Caki2 (cell line): ENCODE measurements around the gene ATP2C1. TPM values are rescaled to one million over a fixed set of nuclear protein-coding genes. Genes with fewer than 3 reads are reported as not detected.
"Not testable (repeated sequence)": the region's sequence is repeated elsewhere in the genome, so short reads cannot be mapped to it uniquely, and the experiment has no call there.

Experiments
- DNase-seq: peaks from one replicate; pipeline ENCODE4 v3.0.0-alpha.2; 2015; ENCODE audit warnings: low read depth
- in situ Hi-C: cut with HindIII; loops from 2 replicates; pipeline ENCODE4 v1.10.0; 2016; ENCODE audit warnings: low sequenced_read_pairs, low pct_unique_long_range_greater_than_20kb, mixed read lengths
- total RNA-seq: library from RNA; depleted of rRNA; stranded (reverse); fragments of >200 nt; shearing (Covaris generic); gene quantifications from 2 replicates; pipeline ENCODE4 v1.2.3, GENCODE V29; 2014; ENCODE audit warnings: low replicate concordance; rRNA removed

ATP2C1 gene, protein sequence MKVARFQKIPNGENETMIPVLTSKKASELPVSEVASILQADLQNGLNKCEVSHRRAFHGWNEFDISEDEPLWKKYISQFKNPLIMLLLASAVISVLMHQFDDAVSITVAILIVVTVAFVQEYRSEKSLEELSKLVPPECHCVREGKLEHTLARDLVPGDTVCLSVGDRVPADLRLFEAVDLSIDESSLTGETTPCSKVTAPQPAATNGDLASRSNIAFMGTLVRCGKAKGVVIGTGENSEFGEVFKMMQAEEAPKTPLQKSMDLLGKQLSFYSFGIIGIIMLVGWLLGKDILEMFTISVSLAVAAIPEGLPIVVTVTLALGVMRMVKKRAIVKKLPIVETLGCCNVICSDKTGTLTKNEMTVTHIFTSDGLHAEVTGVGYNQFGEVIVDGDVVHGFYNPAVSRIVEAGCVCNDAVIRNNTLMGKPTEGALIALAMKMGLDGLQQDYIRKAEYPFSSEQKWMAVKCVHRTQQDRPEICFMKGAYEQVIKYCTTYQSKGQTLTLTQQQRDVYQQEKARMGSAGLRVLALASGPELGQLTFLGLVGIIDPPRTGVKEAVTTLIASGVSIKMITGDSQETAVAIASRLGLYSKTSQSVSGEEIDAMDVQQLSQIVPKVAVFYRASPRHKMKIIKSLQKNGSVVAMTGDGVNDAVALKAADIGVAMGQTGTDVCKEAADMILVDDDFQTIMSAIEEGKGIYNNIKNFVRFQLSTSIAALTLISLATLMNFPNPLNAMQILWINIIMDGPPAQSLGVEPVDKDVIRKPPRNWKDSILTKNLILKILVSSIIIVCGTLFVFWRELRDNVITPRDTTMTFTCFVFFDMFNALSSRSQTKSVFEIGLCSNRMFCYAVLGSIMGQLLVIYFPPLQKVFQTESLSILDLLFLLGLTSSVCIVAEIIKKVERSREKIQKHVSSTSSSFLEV
- total RNA-seq: 21.1 and 36.4 TPM in 2 replicates

DNA sequence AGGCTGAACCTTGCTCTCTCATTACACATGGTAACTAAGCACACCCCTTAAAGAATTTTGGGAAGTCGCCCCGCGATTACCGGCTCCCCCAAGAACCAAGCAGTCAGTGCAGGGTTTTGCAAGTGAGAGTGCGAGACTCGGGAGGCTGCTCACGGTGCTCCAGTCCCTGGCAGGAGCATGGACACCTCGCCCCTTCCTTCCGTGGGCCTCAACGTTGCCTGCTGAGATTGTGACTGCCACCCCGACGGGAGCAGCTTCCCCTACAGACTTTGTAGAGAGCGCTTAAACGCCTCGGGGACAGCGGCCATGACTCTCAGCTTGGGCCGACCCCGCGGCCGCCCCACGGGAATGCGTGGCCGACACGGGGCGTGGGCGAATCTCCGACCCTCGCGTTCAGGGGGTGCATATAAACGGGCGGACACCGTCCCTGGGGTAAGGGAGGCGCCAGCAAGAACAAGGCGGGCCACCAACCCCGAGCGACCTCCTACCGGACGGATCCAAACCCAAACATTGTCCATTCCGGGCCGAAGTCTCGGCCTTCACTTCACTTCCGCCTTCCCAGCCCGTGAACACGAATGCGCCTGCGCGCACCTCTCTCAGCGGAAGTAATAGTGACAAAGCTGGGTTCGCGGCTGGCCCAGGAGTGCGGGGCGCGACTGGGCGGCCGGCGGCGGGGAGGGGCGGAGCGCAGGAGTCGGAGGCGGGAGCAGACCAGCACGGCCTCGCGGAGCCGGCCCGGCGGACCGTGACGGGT lies at the start of gene ATP2C1:
TSS of gene ATP2C1 (plus strand) at position 709 of the 754 bp plus-strand sequence. CDS start 686 bp downstream, outside the sequence.
- in situ Hi-C loops: no loop called here
- peak; percentile 92 for DNase-seq

DNA sequence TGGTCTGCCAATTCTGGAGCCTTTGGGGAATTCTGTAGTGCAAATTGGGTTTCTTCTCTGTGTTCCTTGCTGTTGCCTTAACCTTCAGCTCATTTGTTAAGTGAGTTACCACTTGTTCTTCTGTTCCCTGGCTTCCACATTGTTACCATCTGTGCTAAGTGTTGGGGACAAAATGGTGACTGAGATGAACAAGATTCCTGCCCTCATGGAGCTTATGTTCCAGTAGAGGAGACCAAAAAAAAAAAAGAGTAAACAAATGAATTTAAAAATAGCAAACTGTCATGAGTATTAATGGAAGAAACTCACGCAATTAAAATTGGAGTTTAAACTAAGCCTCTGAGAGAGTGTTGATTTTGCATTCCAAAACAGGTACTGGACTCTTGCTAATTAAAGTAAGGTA lies 49.4 kb upstream of the ATP2C1 start:
- in situ Hi-C loops: no loop called here
- no peak for DNase-seq

DNA sequence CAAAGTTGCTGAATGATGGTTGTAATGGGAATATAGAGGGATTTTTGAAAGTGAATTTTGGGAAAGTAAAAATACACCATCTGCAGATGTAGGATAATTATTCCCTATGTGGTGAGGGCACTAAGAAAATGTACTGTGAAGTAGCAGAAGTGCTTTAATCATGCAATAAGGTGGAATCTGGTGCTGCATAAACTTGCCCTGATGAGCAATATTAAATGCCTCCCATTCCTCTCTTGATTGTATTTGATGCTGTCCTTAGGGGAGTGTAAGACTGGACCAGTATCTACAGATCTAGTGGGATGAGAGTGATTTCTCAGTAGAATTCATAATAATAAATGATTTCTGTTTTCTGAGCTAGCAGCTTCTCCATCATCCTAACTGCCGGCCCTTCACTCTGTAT lies 47.7 kb upstream of the ATP2C1 start:
- no peak for DNase-seq
- in situ Hi-C loops: no loop called here

DNA sequence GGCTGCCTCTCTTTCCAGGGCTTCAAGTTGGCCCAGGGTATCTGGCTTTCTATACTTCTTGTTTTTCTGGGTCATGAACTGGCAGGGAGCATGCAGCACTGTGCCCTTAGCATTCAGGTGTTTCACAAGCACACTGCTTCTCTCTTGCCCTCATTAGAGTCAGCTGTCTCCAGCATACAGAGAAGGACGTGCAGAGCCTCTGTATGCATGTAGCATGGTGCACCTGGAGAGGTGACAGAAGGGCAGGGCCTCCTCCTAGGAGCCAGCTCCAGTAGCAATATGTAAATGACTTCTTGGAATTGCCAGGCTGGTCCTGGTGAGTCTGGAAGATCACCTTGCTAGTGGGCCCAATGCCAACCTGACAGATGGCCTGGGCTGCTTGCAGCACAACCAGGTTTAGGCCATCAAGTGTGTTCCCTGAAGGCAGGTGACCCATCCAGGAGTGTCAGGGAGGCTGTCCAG lies 44.8 kb upstream of the ATP2C1 start:
- DNase-seq: no peak
- in situ Hi-C loops: no loop called here

DNA sequence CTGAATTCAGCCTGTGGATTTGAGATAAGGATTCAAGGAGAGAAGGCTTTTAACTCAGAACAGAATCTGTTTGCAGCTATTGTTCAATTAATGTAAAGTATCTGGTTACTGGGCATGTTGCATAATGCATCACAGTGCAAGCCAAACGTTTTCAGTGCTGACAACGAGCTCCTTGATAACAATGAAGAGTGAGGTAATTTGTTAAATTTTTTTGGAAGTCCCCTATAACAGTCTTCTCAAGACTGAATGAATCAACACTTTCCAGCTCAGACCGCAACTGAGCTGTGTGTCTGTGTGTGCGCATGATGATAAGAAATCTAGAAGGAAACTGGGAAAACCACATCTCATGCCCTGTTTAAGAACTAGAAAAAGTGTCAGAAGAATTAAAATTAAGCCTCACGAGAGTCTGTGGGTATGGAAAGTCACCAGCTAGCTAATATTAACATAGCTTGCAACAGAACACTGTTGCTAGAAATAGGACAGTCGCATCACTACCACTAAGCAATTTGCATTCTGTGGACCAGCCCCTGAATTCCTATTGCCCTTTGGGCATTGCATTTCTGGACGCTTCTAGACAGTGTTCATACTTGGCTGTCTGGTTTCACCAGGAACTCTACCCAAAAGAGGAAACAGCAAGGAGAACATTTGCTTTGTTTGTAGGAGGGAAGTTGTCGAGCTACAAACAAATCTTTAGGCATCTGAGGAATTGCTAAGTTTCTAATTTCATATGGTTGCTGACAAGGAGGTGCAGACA lies 43.7 kb upstream of the ATP2C1 start:
- in situ Hi-C loops: no loop called here
- peak; percentile 11 for DNase-seq

DNA sequence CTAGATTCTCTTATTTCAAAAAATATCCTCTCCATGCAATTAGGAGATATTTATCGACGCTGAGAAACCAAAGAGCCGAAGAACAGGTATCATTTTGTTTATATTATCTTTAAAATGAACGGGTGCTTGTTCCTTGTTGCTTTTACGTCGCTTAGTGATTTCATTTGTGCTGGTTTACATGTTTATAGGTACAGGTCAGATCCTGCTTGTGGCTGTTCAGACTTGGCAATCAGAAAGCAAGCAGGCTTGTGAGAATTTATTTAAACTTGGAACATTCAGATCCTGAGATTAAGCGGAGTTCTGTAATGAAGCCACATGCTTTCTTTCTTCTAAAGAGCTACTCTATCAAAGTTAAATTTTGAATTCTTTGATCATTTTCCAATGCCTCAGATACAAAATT lies 43.0 kb upstream of the ATP2C1 start:
- in situ Hi-C loops: no loop called here
- DNase-seq: no peak

DNA sequence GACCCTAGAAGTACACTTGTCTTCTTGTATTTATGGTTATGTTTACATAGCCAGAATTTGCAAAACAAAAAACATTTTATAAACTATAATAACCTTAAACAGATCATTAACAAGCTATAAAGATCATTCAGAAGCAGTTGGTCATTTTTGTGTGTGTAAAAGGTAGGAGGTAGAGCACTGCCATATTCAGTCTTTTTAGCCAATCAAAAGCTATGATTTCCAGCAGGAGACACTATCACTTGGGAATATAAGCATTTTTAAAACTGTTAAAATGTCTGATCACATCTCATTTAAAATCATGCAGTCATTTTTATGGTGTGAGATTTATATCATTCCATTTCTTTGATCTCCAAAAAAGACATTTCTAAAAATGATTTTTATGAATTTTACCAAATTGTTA lies 42.6 kb upstream of the ATP2C1 start:
- no peak for DNase-seq
- in situ Hi-C loops: no loop called here

DNA sequence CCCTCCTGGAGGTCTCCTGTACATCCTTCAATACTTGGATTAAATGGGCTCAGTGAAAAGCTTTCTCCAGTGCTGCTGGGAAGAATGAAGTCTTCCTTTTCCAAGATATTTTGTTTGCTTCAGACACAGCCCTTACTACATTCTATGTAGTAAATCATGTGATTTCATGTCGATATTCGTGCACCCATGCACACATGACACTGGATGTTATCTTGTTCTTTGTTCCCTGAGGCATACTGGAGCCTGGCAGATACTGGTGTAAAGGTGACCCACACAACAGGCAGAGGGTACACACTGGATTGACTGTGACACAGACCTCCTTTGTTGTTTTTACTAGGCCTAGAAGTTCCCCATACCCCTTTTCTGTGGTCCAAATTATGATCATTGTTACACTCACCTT lies 40.3 kb upstream of the ATP2C1 start:
- in situ Hi-C loops: no loop called here
- no peak for DNase-seq

DNA sequence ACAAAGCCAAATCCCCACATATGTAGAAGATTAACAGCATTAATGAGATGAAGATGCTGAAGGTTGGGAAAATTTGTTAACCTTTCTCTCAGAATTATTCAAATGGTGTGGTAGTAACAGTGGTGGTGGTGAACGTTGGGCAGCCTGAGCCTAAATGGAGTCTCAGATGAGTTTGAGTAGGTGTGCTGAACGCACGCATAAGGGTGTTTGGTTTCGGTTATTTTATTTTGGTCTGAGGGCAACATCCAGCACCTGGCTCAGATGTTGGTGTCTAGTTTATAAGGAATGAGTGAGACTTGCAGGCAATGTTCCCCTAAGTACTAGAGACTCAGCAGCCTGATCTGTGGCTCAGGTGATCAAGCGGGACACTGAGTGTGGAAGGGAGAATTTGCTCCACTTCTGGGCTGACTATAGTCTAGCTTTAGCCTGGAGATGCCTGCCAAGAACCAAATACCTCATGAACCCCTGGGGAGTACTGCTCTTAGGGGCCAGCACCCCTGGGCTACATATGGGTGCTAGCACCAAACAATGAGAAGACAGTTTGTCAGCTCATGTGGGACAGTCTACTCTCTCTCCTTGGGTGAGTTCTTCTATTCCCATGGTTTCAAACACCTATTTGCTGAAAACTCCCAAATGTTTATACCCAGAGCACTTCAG lies 39.5 kb upstream of the ATP2C1 start:
- in situ Hi-C loops: no loop called here
- DNase-seq: no peak

DNA sequence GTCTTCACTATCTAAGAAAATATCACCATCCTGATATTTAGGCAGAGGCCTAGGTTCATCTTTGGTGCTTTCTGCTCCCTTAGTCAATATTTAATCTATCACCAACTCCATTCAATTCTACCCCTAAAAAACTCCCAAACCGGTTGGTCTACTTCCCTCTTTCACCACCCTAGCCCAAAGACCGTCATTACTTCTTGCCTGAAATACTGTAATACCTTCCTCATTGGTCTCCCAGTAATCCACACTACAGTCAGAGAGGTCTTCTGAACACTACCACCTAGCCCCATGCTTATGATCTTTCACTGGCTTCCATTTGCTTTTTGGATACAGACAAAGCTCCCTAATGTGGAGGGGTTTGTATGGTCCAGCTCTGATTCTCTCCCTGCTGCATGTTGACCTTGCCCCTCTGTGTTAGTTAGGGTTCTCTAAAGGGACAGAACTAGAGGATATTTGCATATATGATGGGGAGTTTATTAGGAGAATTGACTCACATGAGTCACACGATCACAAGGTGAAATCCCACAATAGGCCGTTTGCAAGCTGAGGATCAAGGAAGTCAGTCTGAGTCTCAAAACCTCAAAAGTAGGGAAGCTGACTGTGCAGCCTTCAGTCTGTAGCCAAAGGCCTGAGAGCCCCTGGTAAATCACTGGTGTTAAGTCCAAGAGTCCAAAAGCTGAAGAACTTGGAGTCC lies 36.4 kb upstream of the ATP2C1 start:
- DNase-seq: no peak
- in situ Hi-C loops: no loop called here

DNA sequence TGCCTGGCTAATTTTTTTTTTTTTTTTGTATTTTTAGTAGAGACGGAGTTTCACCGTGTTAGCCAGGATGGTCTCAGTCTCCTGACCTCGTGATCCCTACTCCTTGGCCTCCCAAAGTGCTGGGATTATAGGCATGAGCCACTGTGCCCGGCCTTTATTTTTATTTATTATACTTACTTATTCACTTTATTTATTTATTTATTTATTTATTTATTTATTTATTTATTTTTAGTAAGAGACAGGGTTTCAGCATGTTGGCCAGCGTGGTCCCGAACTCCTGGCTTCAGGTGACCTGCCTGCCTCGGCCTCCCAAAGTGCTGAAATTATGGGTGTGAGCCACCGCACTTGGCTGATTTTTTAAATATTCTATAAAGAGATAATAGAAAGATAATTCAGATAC lies 31.8 kb upstream of the ATP2C1 start:
- in situ Hi-C loops, DNase-seq: not testable (repeated sequence)

DNA sequence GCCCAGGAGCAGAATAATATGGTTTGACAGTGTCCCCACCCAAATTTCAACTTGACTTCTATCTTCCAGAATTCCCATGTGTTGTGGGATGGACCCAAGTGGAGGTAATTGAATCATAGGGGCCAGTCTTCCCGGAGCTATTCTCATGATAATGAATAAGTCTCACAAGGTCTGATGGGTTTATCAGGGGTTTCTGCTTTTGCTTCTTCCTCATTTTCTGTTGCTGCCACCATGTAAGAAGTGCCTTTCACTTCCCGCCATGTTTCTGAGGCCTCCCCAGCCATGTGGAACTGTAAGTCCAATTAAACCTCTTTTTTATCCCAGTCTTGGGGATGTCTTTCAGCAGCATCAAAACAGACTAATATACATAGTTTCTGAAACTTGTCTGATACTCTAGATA lies 28.4 kb upstream of the ATP2C1 start:
- no peak for DNase-seq

DNA sequence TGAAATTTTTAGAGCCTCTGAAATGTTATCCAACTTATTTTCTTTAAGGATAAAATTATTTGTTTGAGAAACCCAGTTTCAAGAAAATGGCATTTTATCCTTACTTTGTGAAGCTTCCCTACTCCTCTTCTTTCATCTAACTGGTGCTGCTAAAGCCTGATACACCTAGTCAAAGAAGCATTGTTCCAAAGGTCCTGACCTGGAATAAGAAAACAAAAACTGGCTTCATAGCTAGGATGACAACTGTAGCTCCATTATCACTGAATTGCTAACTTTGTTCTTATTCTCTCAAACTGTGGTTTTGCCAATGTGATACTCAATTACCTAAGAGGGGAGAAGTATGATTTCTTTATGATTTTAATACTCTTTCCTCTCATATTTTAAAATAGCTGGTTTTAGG lies 27.6 kb upstream of the ATP2C1 start:
- no peak for DNase-seq
- in situ Hi-C loops: no loop called here

More for the DNA sequence above, 28.4 kb upstream of the ATP2C1 start:
- in situ Hi-C loops: no loop called here

DNA sequence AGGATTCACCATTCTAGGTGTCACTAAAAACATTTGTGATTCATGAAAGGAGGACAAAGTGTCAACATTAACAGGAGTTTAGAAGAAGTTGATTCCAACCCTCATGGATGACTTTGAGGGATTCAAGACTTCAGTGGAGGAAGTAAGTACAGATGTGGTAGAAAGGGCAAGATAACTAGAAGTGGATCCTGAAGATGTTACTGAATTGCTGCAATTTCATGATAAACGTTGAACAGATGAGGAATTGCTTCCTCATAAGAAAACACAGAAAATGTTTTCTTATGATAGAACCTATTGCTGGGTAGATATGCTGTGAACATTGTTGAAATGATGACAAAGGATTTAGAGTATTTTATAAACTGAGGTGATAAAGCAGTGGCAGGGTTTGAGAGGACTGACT lies 23.5 kb upstream of the ATP2C1 start:
- in situ Hi-C loops: no loop called here
- no peak for DNase-seq

DNA sequence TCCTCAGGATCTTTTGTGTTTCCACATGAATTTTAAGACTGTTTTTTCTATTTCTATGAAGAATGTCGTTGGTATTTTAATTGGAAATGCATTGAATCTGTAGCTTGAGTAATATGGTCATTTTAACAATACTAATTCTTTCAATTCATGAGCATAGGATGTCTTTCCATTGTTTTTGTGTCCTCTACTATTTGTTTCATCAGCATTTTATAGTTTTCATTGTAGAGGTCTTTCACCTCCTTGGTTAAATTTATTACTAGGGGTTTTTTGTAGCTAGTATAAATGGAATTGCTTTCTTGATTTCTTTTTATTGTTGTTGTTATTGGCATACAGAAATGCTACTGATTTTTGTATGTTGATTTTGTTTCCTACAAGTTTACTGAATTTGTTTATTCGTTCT lies 17.3 kb upstream of the ATP2C1 start:
- in situ Hi-C loops: no loop called here

DNA sequence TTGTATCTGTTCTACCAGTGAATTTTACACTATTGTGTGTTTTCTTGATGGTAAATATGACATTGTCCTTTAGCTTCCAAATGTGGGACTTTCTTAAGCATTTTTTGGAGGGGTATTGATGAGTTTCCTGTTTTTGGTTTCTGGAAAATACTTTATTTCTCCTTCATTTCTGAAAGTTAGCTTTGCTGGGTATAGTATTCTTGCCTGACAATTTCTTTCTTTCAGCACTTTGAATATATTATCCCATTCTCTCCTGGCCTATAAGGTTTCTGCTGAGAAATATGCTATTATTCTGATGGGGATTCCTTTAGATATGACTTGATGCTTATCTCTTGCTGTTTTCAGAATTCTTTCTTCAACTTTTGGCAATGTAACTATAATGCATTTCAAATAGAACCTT lies 15.4 kb upstream of the ATP2C1 start:
- in situ Hi-C loops: no loop called here

More for the DNA sequence above, 17.3 kb upstream of the ATP2C1 start:
- no peak for DNase-seq

DNA sequence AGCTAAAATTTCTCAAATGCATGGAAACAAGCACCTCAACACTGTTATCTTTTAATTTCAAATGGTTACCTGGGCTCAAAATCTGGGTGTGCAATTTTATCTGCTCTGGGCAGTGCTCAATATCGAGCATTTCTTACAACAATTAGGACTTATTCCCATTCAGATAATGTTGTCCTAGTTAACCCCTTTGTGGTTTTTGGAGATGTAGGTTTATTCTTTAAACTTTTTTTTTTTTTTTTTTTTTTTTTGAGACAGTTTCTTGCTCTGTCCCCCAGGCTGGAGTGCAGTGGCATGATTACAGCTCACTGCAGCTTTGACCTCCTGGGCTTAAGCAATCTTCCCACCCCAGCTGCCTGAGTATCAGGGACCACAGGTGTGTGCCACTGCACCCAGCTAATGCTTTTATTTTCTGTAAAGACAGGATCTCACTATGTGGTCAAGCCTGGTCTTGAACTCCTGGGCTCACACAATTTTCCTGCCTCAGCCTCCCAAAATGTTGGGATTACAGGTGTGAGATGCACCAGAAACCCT lies 4.4 kb upstream of the ATP2C1 start:
- in situ Hi-C loops: no loop called here
- DNase-seq: no peak

More for the DNA sequence above, 15.4 kb upstream of the ATP2C1 start:
- DNase-seq: no peak
